ENCODE results near the gene LINGO4.

LINGO4 gene

GRCh38 chr1:151835596-151835995 is 30.4 kb upstream of the LINGO4 start (continued):
- TF ChIP-seq REST (tag by site-specific recombination; IDR thresholded peaks at IDR 0.05): no peak

GRCh38 chr1:151834239-151834638 is 29.0 kb upstream of the LINGO4 start:
- no peaks in the 10 kb centered on the region for H3K36me3 ChIP-seq (ENCODE audit: control insufficient read depth in 2 of 2, insufficient read depth in 1 of 2, low read length in 2 of 2)
- no peaks in the 10 kb centered on the region for H3K9me3 ChIP-seq (ENCODE audit: control insufficient read depth, insufficient read depth, low read depth, low read length)
- POLR2A ChIA-PET: no interaction called here
- no peak for TF ChIP-seq ZNF2 (tag by site-specific recombination; IDR thresholded peaks at IDR 0.05)
- no peak for TF ChIP-seq ZNF530 (tag by site-specific recombination; IDR thresholded peaks at IDR 0.05; ENCODE audit: low read depth)
- CTCF ChIA-PET: interaction anchor here (0.6 to 1.0 kb wide), 4 partner anchors 241 to 526 kb away, joined by 3 to 8 read pairs (median 3); no protein-coding TSS in a partner anchor
- H3K27ac ChIP-seq (ENCODE audit: extremely low read depth, low read depth, low read length): no peak overlapping the region
- no peak overlapping the region for H3K4me3 ChIP-seq (ENCODE audit: low read depth, low read length)
- peaks cover 2% of the 10 kb centered on the region for H3K4me1 ChIP-seq (ENCODE audit: control insufficient read depth, insufficient read depth, low read length)

- H3K27ac ChIP-seq (ENCODE audit: extremely low read depth, low read depth, low read length): no peak overlapping the region
- H3K4me3 ChIP-seq (ENCODE audit: low read depth, low read length): no peak overlapping the region
- ChIA-PET CTCF (interaction anchor here (0.5 kb wide), 1 partner anchor 70 kb away, joined by 5 read pairs; the partner anchor contains the start of gene MRPL9), POLR2A (no interaction called here)
- H3K4me1 ChIP-seq (ENCODE audit: control insufficient read depth, insufficient read depth, low read length): peaks cover 2% of the 10 kb centered on the region
- no peaks in the 10 kb centered on the region for H3K9me3 ChIP-seq (ENCODE audit: control insufficient read depth, insufficient read depth, low read depth, low read length)
- TF ChIP-seq ZBTB7A (tag by site-specific recombination; IDR thresholded peaks at IDR 0.05; ENCODE audit: low read depth): no peak
- no peak for TF ChIP-seq FEZF1 (tag by site-specific recombination; IDR thresholded peaks at IDR 0.05)
- no peak for TF ChIP-seq ZNF280D (tag by site-specific recombination; IDR thresholded peaks at IDR 0.05)
- TF ChIP-seq ZNF654 (tag by site-specific recombination; IDR thresholded peaks at IDR 0.05; ENCODE audit: low read depth): no peak
- no peak for TF ChIP-seq WT1 (tag by site-specific recombination; IDR thresholded peaks at IDR 0.05)
- TF ChIP-seq ZNF623 (tag by site-specific recombination; IDR thresholded peaks at IDR 0.05): no peak
- no peak for TF ChIP-seq ZNF704 (tag by site-specific recombination; IDR thresholded peaks at IDR 0.05)
- TF ChIP-seq BCL6B (tag by site-specific recombination; IDR thresholded peaks at IDR 0.05): no peak
- no peak for TF ChIP-seq ZFHX2 (tag by site-specific recombination; conservative IDR thresholded peaks at IDR 0.05)
- TF ChIP-seq ZNF239 (tag by site-specific recombination; IDR thresholded peaks at IDR 0.05): no peak
- TF ChIP-seq ZNF747 (tag by site-specific recombination; IDR thresholded peaks at IDR 0.05): no peak
- no peaks in the 10 kb centered on the region for H3K36me3 ChIP-seq (ENCODE audit: control insufficient read depth in 2 of 2, insufficient read depth in 1 of 2, low read length in 2 of 2)
Measured at GRCh38 chr1:151833172-151833900, 28.1 kb upstream of the LINGO4 start.

Data from HEK293 (cell line).